CD4-positive, alpha-beta T cell treated with Interleukin-4 for 1 hour (primary cell): ENCODE data around the gene ISL1.

Source experiments
- DNase-seq, 2 donors: peaks; one replicate each; pipeline ENCODE4 v3.0.0-alpha.2; 2020 to 2022

Gene ISL1

DNA sequence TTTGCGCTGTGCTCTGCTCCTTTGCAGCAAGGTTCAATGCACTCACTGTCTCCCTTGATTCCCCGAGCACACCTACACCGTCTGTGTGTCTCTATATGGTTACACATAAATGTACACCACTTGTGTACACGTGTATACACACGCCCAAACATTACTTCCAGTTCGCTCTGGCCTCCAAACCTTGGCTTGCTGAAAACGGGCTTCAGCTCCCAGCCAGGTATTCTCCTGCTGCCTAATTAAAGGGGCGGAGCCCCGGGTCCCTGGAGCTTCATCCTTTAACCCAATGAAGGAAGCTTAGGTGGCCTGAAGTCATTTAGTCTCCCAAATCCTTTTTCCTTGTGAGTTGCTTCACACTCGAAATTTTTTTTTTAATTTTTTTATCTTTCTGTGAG is 4.6 kb downstream of the ISL1 start:
- DNase-seq, result no peak

- DNase-seq, result no peak
Measured at GRCh38 chr5:51388488-51389287, 5.4 kb downstream of the ISL1 start.

GRCh38 chr5:51389288-51389576 is 6.0 kb downstream of the ISL1 start:
- DNase-seq, result no peak

DNA sequence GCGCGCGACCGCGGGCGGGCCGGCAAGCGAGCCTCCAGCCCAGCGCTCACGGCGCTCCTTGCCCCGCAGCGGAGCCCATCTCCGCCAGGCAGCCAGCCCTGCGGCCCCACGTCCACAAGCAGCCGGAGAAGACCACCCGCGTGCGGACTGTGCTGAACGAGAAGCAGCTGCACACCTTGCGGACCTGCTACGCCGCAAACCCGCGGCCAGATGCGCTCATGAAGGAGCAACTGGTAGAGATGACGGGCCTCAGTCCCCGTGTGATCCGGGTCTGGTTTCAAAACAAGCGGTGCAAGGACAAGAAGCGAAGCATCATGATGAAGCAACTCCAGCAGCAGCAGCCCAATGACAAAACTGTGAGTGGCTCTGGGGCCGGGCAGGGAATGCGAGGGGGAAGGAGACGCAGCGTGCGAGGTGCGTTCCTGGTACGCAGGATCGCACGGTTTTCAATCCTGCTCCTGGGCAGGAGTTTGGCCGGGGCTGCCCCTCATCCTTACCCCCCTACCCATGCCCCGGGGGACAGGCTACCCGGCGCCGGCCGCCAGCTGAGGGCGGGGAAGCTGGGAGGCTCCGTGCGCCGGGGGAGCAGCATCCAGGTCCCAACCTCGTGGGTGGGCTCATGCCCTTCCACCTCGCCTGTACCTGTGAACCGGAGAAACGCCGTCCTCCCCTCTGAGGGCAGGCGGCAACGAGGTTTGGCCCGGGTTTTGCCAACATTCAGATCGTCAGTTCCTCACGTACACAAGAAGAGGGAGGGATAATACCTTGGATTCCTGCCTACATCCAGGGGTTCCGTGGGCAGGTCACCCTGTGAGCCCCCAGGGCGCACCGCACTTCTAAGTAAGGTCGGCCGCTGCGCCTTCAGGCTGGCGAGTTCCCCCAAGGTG is 6.6 kb downstream of the ISL1 start:
- DNase-seq, result no peak

- no peak for DNase-seq
Measured at GRCh38 chr5:51391175-51391574, 7.9 kb downstream of the ISL1 start.

DNA sequence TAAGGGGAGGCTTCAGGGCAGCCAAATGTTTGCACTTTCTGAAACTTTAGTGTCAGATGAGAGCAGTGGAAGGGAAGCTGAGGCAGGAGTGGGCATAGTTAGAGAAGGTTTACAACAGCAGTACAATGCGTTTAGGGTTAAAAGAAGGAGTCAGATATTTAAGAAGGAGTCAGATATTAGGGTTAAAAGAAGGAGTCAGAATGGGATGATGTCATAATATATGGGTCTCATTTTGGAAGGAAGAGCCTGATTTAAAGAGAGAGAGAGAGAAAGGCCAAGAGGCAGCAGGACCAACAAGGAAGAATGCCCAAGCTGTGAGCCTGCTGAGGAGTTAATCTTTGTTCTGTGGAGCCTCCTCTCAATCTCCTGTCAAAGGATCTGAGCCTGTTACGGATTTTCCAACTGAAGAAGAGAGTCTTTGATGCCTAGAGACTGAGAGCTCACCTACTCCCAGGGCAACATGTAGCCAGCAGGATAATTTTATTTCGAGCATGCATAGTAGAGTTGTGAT is 9.5 kb downstream of the ISL1 start:
- no peak for DNase-seq

DNA sequence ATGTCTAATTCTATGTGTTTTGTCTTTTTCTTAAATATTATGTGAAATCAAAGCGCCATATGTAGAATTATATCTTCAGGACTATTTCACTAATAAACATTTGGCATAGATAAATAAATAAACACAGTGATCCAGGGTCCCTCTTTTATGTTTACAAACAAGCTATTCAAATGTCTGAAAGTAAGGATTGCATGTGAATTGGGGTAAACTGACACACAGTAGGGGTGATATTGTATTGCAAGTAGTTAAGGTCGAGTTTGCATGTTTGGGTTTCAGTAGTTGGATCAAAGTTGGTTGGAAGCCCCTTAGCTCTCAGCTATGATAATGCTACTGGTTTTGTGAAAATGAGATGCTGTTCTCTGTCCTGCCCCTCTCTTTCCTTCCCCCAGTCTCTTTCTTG is 11.4 kb downstream of the ISL1 start:
- no peak for DNase-seq

DNA sequence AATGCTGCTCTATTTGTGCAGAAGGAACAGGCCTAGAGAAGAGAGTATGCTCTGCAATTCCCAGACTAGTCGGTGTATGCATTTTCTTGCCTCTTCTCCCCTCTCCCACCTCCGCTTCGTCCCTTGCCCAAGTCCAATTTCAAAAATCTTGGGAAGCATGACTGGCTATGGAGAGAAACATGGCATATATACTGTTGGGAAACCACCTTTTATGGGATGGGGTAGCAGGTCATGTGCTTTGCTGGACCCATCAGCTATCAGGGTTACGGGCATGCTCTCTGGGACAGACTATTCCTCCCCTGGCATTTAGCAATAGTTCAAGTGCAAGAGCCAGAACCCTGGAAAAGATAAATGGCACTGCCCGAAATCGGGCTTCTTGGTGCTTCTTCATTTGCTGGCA is 12.0 kb downstream of the ISL1 start:
- DNase-seq, result no peak

GRCh38 chr5:51395666-51396356 is 12.6 kb downstream of the ISL1 start:
- no peak for DNase-seq

- DNase-seq, result no peak
Measured at GRCh38 chr5:51396797-51397196, 13.5 kb downstream of the ISL1 start.

DNA sequence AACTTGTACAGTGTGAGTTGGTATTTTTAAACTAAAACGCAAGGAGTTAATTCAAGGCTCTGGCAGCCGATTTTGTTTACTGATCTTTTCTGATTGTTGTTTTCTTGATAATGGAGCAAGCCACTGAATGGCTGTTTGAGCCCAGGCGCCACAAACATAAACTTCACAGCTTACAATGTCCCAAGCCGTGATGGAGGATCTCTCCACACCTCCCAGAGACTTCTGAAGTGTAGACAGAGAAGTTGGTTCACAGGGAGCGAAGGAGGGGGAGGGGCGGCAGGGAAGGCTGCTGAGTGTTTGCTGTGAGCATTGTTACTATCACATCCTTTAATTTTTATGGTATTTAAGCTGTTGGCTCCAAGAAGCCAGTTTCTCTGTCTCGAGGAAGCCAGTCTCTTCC is 14.7 kb downstream of the ISL1 start:
- DNase-seq, result no peak

- no peak for DNase-seq
Measured at GRCh38 chr5:51398875-51399642, 15.8 kb downstream of the ISL1 start.

- no peak for DNase-seq
Measured at GRCh38 chr5:51399643-51400006, 16.4 kb downstream of the ISL1 start.

DNA sequence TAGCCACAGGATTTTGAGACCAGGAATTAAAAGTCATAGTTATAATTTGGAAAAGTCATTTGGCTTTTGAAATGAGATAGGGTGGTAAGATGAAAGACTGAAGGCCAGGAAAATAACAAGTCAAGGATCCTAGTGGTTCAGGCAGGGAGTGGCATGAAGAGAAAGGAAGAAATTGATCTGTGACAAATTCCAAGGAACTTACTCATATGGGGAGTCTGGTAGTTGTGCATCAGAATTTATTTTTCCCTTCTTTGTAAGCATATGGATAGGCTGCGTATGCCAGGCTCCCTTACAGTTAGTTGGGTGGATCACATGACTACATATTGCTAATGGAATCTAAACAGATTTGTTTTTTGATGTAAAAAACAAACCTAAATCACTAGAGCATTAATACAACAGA is 21.0 kb downstream of the ISL1 start:
- DNase-seq, result no peak

DNA sequence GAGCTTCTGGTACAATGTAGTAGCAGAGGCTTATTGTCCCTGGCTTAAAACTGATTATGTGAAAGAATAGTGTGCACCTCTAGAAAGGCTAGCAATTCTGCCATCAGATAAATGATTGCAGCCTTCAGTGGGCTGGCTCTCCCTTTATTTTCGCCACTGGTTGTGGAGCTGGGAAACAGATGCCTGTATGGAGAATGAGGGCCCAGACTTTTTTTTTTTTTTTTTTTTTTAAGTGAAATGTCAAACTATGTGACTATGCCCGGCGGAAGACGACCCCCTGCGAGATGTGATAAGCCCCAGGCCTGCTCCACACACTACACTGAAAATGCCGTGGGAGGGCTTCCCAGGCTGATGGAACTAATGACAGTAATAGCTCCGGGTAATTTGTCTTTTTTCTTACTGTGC is 28.7 kb downstream of the ISL1 start:
- DNase-seq, result no peak

DNA sequence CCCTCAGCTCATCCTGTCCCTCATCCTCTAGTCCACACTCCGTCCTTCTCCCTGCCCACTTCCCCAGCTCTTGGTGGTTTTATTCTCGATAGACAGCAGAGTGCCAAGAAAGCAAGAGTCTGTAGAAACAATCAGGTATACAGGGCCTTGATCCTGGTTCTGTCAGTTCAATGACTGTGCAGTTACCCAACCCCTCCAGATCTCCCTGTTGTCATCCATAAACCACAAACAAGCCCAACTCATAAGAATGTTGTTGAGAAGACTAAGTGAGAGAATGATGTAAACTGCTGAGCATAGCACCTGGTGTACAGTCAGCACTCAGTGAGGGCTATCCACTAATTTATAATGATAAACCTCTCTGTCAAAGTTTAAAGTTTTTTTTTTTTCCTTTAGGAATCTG is 31.3 kb downstream of the ISL1 start:
- no peak for DNase-seq

DNA sequence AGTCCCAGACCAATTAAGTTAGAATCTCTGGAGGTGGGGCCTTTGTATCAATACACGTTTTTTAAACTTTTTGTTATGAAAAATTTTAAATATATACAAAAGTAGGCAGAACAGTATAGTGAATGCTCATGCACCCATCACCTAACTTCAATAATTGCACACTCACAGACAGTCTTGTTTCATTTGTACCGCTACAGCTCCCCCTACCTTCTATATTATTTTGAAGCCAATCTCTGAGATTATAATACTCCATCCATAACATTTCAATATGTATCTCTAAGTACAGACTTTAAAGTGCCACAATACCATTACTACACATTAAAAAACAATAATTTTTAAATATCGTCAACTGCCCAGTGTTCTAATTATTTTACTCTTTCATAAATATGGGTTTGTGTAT is 32.9 kb downstream of the ISL1 start:
- DNase-seq, result no peak

DNA sequence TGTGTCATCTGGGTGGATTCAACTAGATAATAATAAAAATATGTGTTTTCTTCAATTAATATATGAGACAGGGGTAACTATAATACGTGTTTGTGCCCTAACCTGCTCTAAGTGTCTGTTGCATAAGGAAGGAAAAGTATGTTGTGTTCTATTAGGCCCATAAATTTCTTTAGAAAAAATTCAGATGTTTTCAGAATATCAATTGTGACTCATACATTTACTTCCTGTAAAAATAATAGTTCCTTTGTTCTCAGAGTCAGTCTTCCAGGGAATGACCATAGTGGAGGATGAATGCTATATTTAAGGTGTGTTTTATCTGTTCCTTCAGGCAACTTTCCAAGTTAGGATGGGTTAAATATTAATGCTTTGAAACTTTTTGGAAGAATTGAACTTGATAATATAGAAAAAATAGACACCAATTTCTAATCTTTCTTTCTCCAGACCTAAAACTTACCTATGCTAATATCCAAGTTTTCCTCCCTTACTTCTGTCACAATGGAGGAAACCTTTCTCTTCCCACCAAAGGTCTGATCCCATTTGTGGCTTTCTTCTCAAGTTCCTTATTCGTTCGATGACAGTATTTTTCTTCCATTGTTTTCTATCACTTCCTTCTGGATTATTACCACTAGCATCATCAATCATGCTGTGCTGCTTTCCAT is 49.9 kb downstream of the ISL1 start:
- DNase-seq, result no peak

- no peak for DNase-seq
Measured at GRCh38 chr5:51439232-51439631, 56.0 kb downstream of the ISL1 start.
